ENCODE results near the gene TANGO2. TPM values are rescaled to one million over a fixed set of nuclear protein-coding genes. Genes with fewer than 3 reads are reported as not detected.

TANGO2 gene
- total and polyA plus RNA-seq, 9 of the 15 experiments (the other 6 are each of a cell fraction or from before 2014, with no cell fraction given) = 15.5 to 94.9 (median 70.1) TPM

DNA sequence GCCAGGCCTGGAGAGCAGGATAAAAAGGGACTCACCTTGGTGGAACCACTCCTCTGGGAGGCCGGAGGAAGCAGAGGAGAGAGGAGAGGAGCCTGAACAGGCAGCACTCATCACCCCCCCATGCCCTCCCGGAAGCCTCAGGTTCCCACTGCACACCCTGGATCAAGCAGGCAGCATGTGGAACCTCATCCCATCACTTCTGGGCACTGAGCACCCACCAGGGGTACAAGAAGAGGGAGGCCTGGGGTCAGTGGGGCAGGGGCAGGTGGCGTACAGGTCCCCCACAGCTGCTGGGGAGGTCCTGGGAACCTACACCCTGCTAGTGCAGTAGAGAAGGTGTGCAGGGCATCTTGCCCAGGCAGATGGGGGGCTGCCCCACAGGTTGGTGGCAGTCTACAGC lies 44.2 kb upstream of the TANGO2 start (continued):
- TF ChIP-seq MITF (IDR thresholded peaks at IDR 0.05) (no peak), ZNF586 (CRISPR knock-in tag; conservative IDR thresholded peaks at IDR 0.05) (no peak), HNRNPLL (IDR thresholded peaks at IDR 0.05; ENCODE audit: low read depth, low read length, poor library complexity, severe bottlenecking) (peak; percentile 13), SRSF9 (IDR thresholded peaks at IDR 0.05; ENCODE audit: borderline replicate concordance, low read depth, low read length) (no peak), YY1 (IDR thresholded peaks at IDR 0.05; ENCODE audit: borderline replicate concordance in 1 of 3, control insufficient read depth in 1 of 3, extremely low read depth in 1 of 3, insufficient read depth in 3 of 3, insufficient read length in 1 of 3, insufficient replicate concordance in 2 of 3, low read depth in 1 of 3, low read length in 2 of 3) (peak in 1 of 3 experiments; percentile 5), KDM5B (IDR thresholded peaks at IDR 0.05; ENCODE audit: insufficient replicate concordance, low read depth, low read length) (peak; percentile 45), XRCC5 (IDR thresholded peaks at IDR 0.05; ENCODE audit: low read depth, low read length) (no peak), ADNP (tag; IDR thresholded peaks at IDR 0.05) (no peak), HMGN3 (IDR thresholded peaks at IDR 0.05; ENCODE audit: borderline replicate concordance, extremely low read depth, insufficient read length, low read depth, low read length) (no peak), TAF9B (IDR thresholded peaks at IDR 0.05; ENCODE audit: partially characterized antibody) (no peak), CHD1 (IDR thresholded peaks at IDR 0.05; ENCODE audit: low read length) (peak; percentile 74), TEAD2 (tag; IDR thresholded peaks at IDR 0.05) (no peak), XRCC4 (IDR thresholded peaks at IDR 0.05; ENCODE audit: extremely low read depth, insufficient read depth, insufficient read length) (no peak), TGIF2 (CRISPR knock-in tag; IDR thresholded peaks at IDR 0.05) (no peak)
- TF ChIP-seq, protein P1, sequence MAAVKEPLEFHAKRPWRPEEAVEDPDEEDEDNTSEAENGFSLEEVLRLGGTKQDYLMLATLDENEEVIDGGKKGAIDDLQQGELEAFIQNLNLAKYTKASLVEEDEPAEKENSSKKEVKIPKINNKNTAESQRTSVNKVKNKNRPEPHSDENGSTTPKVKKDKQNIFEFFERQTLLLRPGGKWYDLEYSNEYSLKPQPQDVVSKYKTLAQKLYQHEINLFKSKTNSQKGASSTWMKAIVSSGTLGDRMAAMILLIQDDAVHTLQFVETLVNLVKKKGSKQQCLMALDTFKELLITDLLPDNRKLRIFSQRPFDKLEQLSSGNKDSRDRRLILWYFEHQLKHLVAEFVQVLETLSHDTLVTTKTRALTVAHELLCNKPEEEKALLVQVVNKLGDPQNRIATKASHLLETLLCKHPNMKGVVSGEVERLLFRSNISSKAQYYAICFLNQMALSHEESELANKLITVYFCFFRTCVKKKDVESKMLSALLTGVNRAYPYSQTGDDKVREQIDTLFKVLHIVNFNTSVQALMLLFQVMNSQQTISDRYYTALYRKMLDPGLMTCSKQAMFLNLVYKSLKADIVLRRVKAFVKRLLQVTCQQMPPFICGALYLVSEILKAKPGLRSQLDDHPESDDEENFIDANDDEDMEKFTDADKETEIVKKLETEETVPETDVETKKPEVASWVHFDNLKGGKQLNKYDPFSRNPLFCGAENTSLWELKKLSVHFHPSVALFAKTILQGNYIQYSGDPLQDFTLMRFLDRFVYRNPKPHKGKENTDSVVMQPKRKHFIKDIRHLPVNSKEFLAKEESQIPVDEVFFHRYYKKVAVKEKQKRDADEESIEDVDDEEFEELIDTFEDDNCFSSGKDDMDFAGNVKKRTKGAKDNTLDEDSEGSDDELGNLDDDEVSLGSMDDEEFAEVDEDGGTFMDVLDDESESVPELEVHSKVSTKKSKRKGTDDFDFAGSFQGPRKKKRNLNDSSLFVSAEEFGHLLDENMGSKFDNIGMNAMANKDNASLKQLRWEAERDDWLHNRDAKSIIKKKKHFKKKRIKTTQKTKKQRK (IDR thresholded peaks at IDR 0.05; ENCODE audit: borderline replicate concordance, low read depth, low read length) = no peak

All from K562 (cell line).